NB4 (cell line): ENCODE measurements around the gene CACNA1D.

Source experiments
- DNase-seq: peaks from one replicate; pipeline ENCODE4 v3.0.0; 2010; ENCODE audit warnings: low read depth
- H3K4me3 ChIP-seq: one replicate; pipeline ENCODE4 v1.5.1; 2011; ENCODE audit warnings: mild to moderate bottlenecking, low read depth, low read length, moderate library complexity
- CTCF ChIP-seq: IDR thresholded peaks from one replicate; pipeline ENCODE4 v1.5.1; 2012; ENCODE audit warnings: low read depth, low read length
- MAX ChIP-seq: IDR thresholded peaks from 2 replicates; pipeline ENCODE4 v1.6.1; 2011; ENCODE audit warnings: low read depth, low read length
- MYC ChIP-seq: IDR thresholded peaks from 2 replicates; pipeline ENCODE4 v1.6.1; 2011; ENCODE audit warnings: low read depth, low read length
- POLR2A ChIP-seq: IDR thresholded peaks from 2 replicates; pipeline ENCODE4 v1.6.1; 2011; ENCODE audit warnings: mild to moderate bottlenecking; ENCODE audit not compliant: insufficient read length; ENCODE audit errors: extremely low read depth

Gene CACNA1D

GRCh38 chr3:53728606-53729005, 234.2 kb downstream of the CACNA1D start:
- no peak for TF ChIP-seq MYC
- TF ChIP-seq POLR2A = no peak
- TF ChIP-seq MAX = no peak
- no peak for TF ChIP-seq CTCF
- no peak for DNase-seq
- H3K4me3 ChIP-seq = no peak overlapping the region

- TF ChIP-seq MAX (no peak), POLR2A (no peak), MYC (no peak), CTCF (no peak)
- no peak overlapping the region for H3K4me3 ChIP-seq
- DNase-seq = no peak
Observed at GRCh38 chr3:53729159-53729558, 234.7 kb downstream of the CACNA1D start.

GRCh38 chr3:53729618-53730017, 235.2 kb downstream of the CACNA1D start:
- no peak for DNase-seq
- no peak for TF ChIP-seq POLR2A
- no peak for TF ChIP-seq CTCF
- no peak for TF ChIP-seq MAX
- no peak for TF ChIP-seq MYC
- no peak overlapping the region for H3K4me3 ChIP-seq

GRCh38 chr3:53730576-53730975, 236.2 kb downstream of the CACNA1D start:
- TF ChIP-seq CTCF (no peak), POLR2A (no peak), MAX (no peak), MYC (no peak)
- H3K4me3 ChIP-seq = no peak overlapping the region
- no peak for DNase-seq

- no peak overlapping the region for H3K4me3 ChIP-seq
- no peak for TF ChIP-seq POLR2A
- TF ChIP-seq MAX = no peak
- TF ChIP-seq MYC = no peak
- TF ChIP-seq CTCF = no peak
- no peak for DNase-seq
Observed at GRCh38 chr3:53731934-53732624, 237.7 kb downstream of the CACNA1D start.

GRCh38 chr3:53733446-53733845, 239.0 kb downstream of the CACNA1D start:
- DNase-seq = no peak
- no peak overlapping the region for H3K4me3 ChIP-seq
- TF ChIP-seq MAX (no peak), CTCF (no peak), POLR2A (no peak), MYC (no peak)
